ENCODE measurements around the gene MSANTD1. TPM values are rescaled to one million over a fixed set of nuclear protein-coding genes. Genes with fewer than 3 reads are reported as not detected.

MSANTD1 gene
- total and polyA plus RNA-seq, 2 of the 8 experiments (the other 6 are each of a cell fraction or from before 2014, with no cell fraction given), result 0.23 to 0.45 TPM

GRCh38 chr4:3268395-3269104 lies 19.6 kb downstream of the MSANTD1 start:
- 0 out of 2 replicates have a peak overlapping the region, but pooled peaks have one; percentile 24 for H2BK5ac ChIP-seq (ENCODE audit: low read depth, low read length)
- no peaks in the 10 kb centered on the region for H3K79me2 ChIP-seq (ENCODE audit: control insufficient read depth in 1 of 2, insufficient read depth in 2 of 2, low read length in 2 of 2)
- H3K9me3 ChIP-seq (ENCODE audit: insufficient read depth in 2 of 2, low read depth in 1 of 2, low read length in 1 of 2), result no peaks in the 10 kb centered on the region
- H3K36me3 ChIP-seq (ENCODE audit: control insufficient read depth in 2 of 4, insufficient read depth in 4 of 4, low read length in 3 of 4), result no peaks in the 10 kb centered on the region
- H3K23ac ChIP-seq (ENCODE audit: insufficient read length), result no peak overlapping the region
- DNase-seq (ENCODE audit: low read depth in 1 of 2, low spot score in 2 of 2) (peak in 1 of 2 experiments; percentile 47), FAIRE-seq (no peak)
- CTCF ChIA-PET (ENCODE audit: partially characterized antibody), result interaction anchor here (2.8 kb wide), 1 partner anchor 50 kb away, joined by 10 read pairs; no protein-coding TSS in a partner anchor
- 88% methylated on average over 16 of the region's 17 CpGs; no CpG with 5 or more reads in 1 of the 2 experiments for WGBS, 2 experiments (ENCODE audit: extremely low coverage in 1 of 2, insufficient coverage in 1 of 2, insufficient read length in 1 of 2, insufficient replicate concordance in 2 of 2, low coverage in 1 of 2, low lambda C conversion rate in 2 of 2, missing lambda C conversion rate in 1 of 2)
- H3K23me2 ChIP-seq (ENCODE audit: low read depth, low read length), result no peaks in the 10 kb centered on the region
- H3K27ac ChIP-seq (ENCODE audit: low read depth, low read length), result no peak overlapping the region
- no peak overlapping the region for H3K18ac ChIP-seq (ENCODE audit: extremely low read depth, low read length)
- no peak overlapping the region for H2BK20ac ChIP-seq (ENCODE audit: low read length)
- H2AFZ ChIP-seq (ENCODE audit: low read length), result no peak overlapping the region
- no peak overlapping the region for H3K9ac ChIP-seq (replicated peaks in 1 of 4; ENCODE audit: extremely low read depth in 1 of 4, low read depth in 3 of 4, low read length in 3 of 4)
- no peak overlapping the region for H4K8ac ChIP-seq (ENCODE audit: extremely low read depth, insufficient read depth, low read length)
- H3K14ac ChIP-seq (ENCODE audit: insufficient read length), result no peak overlapping the region
- H3K79me1 ChIP-seq (ENCODE audit: low read depth, low read length), result no peaks in the 10 kb centered on the region
- H2BK15ac ChIP-seq (ENCODE audit: low read length), result no peak overlapping the region
- H4K91ac ChIP-seq (replicated peaks; ENCODE audit: insufficient read length, low read length), result no peak overlapping the region
- no peak overlapping the region for H3K56ac ChIP-seq (replicated peaks; ENCODE audit: insufficient read length, low read depth, low read length)
- H2AK5ac ChIP-seq (ENCODE audit: low read depth, low read length), result no peak overlapping the region
- POLR2A ChIA-PET (ENCODE audit: partially characterized antibody), result interaction anchor here (1.3 kb wide), 1 partner anchor 12 kb away, joined by 3 read pairs; no protein-coding TSS in a partner anchor
- H3K27me3 ChIP-seq (replicated peaks in 1 of 4; ENCODE audit: control insufficient read depth in 3 of 4, extremely low read depth in 1 of 4, insufficient read depth in 3 of 4, low read length in 3 of 4), result no peaks in the 10 kb centered on the region
- H4K5ac ChIP-seq (ENCODE audit: insufficient read length, low read depth, low read length), result no peak overlapping the region
- no peak for TF ChIP-seq BACH1 (IDR thresholded peaks at IDR 0.05; ENCODE audit: low read length)
- no peak for TF ChIP-seq SAP30 (IDR thresholded peaks at IDR 0.05; ENCODE audit: insufficient read depth, insufficient replicate concordance, low read length)
- H4K20me1 ChIP-seq (replicated peaks in 1 of 2; ENCODE audit: control insufficient read depth in 1 of 2, insufficient read depth in 2 of 2, low read length in 2 of 2), result no peaks in the 10 kb centered on the region
- H2BK120ac ChIP-seq (replicated peaks; ENCODE audit: low read depth, low read length), result no peak overlapping the region
- no peak overlapping the region for H3K4ac ChIP-seq (replicated peaks; ENCODE audit: insufficient read length, low read depth, low read length)
- no peak overlapping the region for H3K4me3 ChIP-seq (ENCODE audit: extremely low read depth in 1 of 4, insufficient read depth in 2 of 4, low read depth in 3 of 4, low read length in 4 of 4)
- no peak overlapping the region for H2BK12ac ChIP-seq (ENCODE audit: low read depth, low read length)
- H3K4me2 ChIP-seq (ENCODE audit: insufficient read depth in 1 of 2, low read depth in 2 of 2, low read length in 2 of 2), result no peak overlapping the region
- peaks cover 0 to 6% (median 0%) of the 10 kb centered on the region in 4 experiments; a peak in 1 of 7 replicates for H3K4me1 ChIP-seq (replicated peaks in 1 of 4; ENCODE audit: control insufficient read depth in 3 of 4, insufficient read depth in 4 of 4, low read length in 3 of 4)

All from H1 (cell line).